GM23338 (cell line): ENCODE data around the gene OR6J1.

ENCODE experiments used
- CTCF ChIP-seq, 2 experiments: fragments of 200-600 bp in 1 of 2; sonication (generic) in 1 of 2; conservative IDR thresholded peaks; 2 replicates each; pipeline versions ENCODE4 v1.5.1 to v1.6.1; 2016 to 2017; ENCODE audit warnings: antibody characterized with exemption in 2 of 2, low read depth in 2 of 2, mild to moderate bottlenecking in 2 of 2, moderate library complexity in 1 of 2
- REST ChIP-seq: IDR thresholded peaks from one replicate; pipeline ENCODE4 v1.6.1; 2018; ENCODE audit warnings: antibody characterized with exemption; ENCODE audit not compliant: unreplicated experiment

DNA sequence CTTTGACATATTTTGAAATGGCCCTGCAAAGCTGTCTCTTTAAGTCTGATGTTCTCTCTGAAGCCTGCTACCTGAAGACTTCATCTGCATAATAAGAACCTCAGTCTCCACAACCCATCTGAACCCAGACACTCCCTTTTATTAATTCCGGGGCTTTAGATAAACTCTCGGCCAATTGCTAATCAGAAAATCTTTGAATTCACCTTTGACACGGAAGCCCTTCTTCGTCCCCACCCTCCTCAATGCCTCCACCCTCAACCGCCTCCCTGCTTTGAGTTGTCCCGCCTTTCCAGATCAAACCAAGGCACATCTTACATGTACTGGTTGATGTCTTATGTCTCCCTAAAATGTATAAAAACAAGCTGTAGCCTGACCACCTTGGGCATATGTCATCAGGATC is 17.6 kb downstream of the OR6J1 start:
- TF ChIP-seq CTCF (conservative IDR thresholded peaks at IDR 0.05; ENCODE audit: low read depth in 2 of 2) (no peak), REST (no peak)
